ENCODE data around the gene DET1. TPM values are rescaled to one million over a fixed set of nuclear protein-coding genes. Genes with fewer than 3 reads are reported as not detected.

Gene DET1
- polyA plus RNA-seq, 1 of the 3 experiments (the other 2 are of a cell fraction): 4.5 TPM

DNA sequence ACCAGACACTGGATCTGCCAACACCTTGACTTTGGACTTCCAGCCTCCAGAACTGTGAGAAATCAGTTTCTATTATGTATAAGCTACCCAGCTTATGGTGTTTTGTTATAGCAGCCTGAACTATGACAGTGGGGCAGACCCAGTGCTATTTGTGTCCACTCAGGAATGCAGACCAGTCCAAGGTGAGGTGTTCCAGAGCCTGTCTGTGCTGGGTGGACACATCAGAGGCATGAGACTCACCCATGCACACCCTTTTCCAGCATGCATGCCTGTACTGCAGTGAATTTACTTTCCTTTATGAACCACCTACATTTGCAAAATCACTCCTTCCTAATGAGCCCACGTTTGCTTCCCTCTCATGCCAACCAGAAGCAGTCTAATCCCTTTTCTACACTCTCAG lies 27.6 kb upstream of the DET1 start:
- Histone ChIP-seq H3K27ac (ENCODE audit: low read depth in 2 of 2, low read length in 1 of 2) (no peak overlapping the region), H3K9me3 (no peaks in the 10 kb centered on the region), H3K4me3 (ENCODE audit: low read depth in 2 of 2, low read length in 1 of 2) (no peak overlapping the region), H3K9me2 (no peaks in the 10 kb centered on the region), H3K4me1 (ENCODE audit: control insufficient read depth in 1 of 2, insufficient read depth in 2 of 2, low read depth in 1 of 2, low read length in 1 of 2) (peaks cover 0 to 23% of the 10 kb centered on the region in 2 experiments; a peak in 1 of 4 replicates), H3K4me2 (no peak overlapping the region), H3K36me3 (replicated peaks in 1 of 2; ENCODE audit: control insufficient read depth in 1 of 2, insufficient read depth in 2 of 2, low read length in 1 of 2) (no peaks in the 10 kb centered on the region), H2AFZ (ENCODE audit: low read depth) (no peak overlapping the region), H3K79me2 (ENCODE audit: insufficient read depth) (no peaks in the 10 kb centered on the region), H3K27me3 (ENCODE audit: insufficient read depth) (no peaks in the 10 kb centered on the region), H3F3A (replicated peaks; ENCODE audit: insufficient read depth) (no peaks in the 10 kb centered on the region), H3K9ac (no peak overlapping the region), H4K20me1 (ENCODE audit: insufficient read depth) (no peaks in the 10 kb centered on the region)
- TF ChIP-seq EP300 (IDR thresholded peaks at IDR 0.05; ENCODE audit: borderline replicate concordance in 1 of 2, low read depth in 1 of 2, low read length in 1 of 2) (no peak), GATA2 (CRISPR knock-in tag; IDR thresholded peaks at IDR 0.05) (no peak), SIN3A (IDR thresholded peaks at IDR 0.05; ENCODE audit: borderline replicate concordance, low read depth, low read length) (no peak), JUND (IDR thresholded peaks at IDR 0.05) (no peak), TCF12 (IDR thresholded peaks at IDR 0.05) (no peak), NFIC (IDR thresholded peaks at IDR 0.05; ENCODE audit: borderline replicate concordance) (no peak)
- TF ChIP-seq, protein P1, sequence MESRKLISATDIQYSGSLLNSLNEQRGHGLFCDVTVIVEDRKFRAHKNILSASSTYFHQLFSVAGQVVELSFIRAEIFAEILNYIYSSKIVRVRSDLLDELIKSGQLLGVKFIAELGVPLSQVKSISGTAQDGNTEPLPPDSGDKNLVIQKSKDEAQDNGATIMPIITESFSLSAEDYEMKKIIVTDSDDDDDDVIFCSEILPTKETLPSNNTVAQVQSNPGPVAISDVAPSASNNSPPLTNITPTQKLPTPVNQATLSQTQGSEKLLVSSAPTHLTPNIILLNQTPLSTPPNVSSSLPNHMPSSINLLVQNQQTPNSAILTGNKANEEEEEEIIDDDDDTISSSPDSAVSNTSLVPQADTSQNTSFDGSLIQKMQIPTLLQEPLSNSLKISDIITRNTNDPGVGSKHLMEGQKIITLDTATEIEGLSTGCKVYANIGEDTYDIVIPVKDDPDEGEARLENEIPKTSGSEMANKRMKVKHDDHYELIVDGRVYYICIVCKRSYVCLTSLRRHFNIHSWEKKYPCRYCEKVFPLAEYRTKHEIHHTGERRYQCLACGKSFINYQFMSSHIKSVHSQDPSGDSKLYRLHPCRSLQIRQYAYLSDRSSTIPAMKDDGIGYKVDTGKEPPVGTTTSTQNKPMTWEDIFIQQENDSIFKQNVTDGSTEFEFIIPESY (IDR thresholded peaks at IDR 0.05; ENCODE audit: borderline replicate concordance, low read depth): no peak
- TF ChIP-seq, protein P2, sequence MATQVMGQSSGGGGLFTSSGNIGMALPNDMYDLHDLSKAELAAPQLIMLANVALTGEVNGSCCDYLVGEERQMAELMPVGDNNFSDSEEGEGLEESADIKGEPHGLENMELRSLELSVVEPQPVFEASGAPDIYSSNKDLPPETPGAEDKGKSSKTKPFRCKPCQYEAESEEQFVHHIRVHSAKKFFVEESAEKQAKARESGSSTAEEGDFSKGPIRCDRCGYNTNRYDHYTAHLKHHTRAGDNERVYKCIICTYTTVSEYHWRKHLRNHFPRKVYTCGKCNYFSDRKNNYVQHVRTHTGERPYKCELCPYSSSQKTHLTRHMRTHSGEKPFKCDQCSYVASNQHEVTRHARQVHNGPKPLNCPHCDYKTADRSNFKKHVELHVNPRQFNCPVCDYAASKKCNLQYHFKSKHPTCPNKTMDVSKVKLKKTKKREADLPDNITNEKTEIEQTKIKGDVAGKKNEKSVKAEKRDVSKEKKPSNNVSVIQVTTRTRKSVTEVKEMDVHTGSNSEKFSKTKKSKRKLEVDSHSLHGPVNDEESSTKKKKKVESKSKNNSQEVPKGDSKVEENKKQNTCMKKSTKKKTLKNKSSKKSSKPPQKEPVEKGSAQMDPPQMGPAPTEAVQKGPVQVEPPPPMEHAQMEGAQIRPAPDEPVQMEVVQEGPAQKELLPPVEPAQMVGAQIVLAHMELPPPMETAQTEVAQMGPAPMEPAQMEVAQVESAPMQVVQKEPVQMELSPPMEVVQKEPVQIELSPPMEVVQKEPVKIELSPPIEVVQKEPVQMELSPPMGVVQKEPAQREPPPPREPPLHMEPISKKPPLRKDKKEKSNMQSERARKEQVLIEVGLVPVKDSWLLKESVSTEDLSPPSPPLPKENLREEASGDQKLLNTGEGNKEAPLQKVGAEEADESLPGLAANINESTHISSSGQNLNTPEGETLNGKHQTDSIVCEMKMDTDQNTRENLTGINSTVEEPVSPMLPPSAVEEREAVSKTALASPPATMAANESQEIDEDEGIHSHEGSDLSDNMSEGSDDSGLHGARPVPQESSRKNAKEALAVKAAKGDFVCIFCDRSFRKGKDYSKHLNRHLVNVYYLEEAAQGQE (IDR thresholded peaks at IDR 0.05; ENCODE audit: low read depth, low read length): no peak
- TF ChIP-seq, protein P3, sequence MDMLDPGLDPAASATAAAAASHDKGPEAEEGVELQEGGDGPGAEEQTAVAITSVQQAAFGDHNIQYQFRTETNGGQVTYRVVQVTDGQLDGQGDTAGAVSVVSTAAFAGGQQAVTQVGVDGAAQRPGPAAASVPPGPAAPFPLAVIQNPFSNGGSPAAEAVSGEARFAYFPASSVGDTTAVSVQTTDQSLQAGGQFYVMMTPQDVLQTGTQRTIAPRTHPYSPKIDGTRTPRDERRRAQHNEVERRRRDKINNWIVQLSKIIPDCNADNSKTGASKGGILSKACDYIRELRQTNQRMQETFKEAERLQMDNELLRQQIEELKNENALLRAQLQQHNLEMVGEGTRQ (IDR thresholded peaks at IDR 0.05; ENCODE audit: borderline replicate concordance, low read depth, low read length): no peak
- TF ChIP-seq, protein P4, sequence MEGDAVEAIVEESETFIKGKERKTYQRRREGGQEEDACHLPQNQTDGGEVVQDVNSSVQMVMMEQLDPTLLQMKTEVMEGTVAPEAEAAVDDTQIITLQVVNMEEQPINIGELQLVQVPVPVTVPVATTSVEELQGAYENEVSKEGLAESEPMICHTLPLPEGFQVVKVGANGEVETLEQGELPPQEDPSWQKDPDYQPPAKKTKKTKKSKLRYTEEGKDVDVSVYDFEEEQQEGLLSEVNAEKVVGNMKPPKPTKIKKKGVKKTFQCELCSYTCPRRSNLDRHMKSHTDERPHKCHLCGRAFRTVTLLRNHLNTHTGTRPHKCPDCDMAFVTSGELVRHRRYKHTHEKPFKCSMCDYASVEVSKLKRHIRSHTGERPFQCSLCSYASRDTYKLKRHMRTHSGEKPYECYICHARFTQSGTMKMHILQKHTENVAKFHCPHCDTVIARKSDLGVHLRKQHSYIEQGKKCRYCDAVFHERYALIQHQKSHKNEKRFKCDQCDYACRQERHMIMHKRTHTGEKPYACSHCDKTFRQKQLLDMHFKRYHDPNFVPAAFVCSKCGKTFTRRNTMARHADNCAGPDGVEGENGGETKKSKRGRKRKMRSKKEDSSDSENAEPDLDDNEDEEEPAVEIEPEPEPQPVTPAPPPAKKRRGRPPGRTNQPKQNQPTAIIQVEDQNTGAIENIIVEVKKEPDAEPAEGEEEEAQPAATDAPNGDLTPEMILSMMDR (IDR thresholded peaks at IDR 0.05): no peak
- 11% methylated on average over 1 of the region's 1 CpG for WGBS (ENCODE audit: low lambda C conversion rate)
- DNase-seq: no peak
- ChIA-PET POLR2A (no interaction called here), CTCF (no interaction called here)
